WTC11 (cell line): Measurements from ENCODE around the gene CAT.

Experiments used
- CDX4 ChIP-seq: fragments of 250-450 bp; sonication (Bioruptor Pico); IDR thresholded peaks from 2 replicates; pipeline ENCODE4 v1.9.0; 2021; ENCODE audit warnings: moderate library complexity, mild to moderate bottlenecking, inconsistent platforms, borderline replicate concordance
- CTCF ChIP-seq: fragments of 200-600 bp; IDR thresholded peaks from 2 replicates; pipeline ENCODE4 v1.8.0; 2022; ENCODE audit warnings: antibody characterized with exemption

GRCh38 chr11:34458525-34458924 lies 19.8 kb downstream of the CAT start:
- TF ChIP-seq CDX4 (CRISPR knock-in tag) (no peak), CTCF (no peak)
